Karpas-422 (cell line): Measurements from ENCODE around the gene NUP205. TPM values are rescaled to one million over a fixed set of nuclear protein-coding genes. Genes with fewer than 3 reads are reported as not detected.
A peak's percentile ranks its signal among the peaks of the same experiment; 100 is the strongest.

Source experiments
- DNase-seq: peaks from one replicate; pipeline ENCODE4 v3.0.0-alpha.2; 2015
- H2AFZ ChIP-seq: fragments of 200-600 bp; sonication (generic); 2 replicates; pipeline ENCODE4 v1.6.1; 2014; ENCODE audit warnings: antibody characterized with exemption, low read length, mixed read lengths
- H3K27ac ChIP-seq: fragments of 200-600 bp; sonication (generic); 2 replicates; pipeline ENCODE4 v1.5.1; 2014; ENCODE audit warnings: mild to moderate bottlenecking, low read length, moderate library complexity
- H3K27me3 ChIP-seq: fragments of 200-600 bp; sonication (generic); 2 replicates; pipeline ENCODE4 v1.6.1; 2014; ENCODE audit warnings: low read length, mixed read lengths
- H3K36me3 ChIP-seq: fragments of 200-600 bp; sonication (generic); 2 replicates; pipeline ENCODE4 v1.6.1; 2014; ENCODE audit warnings: low read length, mixed read lengths; ENCODE audit not compliant: insufficient read depth
- H3K4me1 ChIP-seq: fragments of 200-600 bp; sonication (generic); 2 replicates; pipeline ENCODE4 v1.6.1; 2014; ENCODE audit warnings: mild to moderate bottlenecking, low read length, mixed read lengths
- H3K4me2 ChIP-seq: fragments of 200-600 bp; sonication (generic); 2 replicates; pipeline ENCODE4 v1.6.1; 2014; ENCODE audit warnings: low read length, low read depth, mild to moderate bottlenecking; ENCODE audit not compliant: poor library complexity, severe bottlenecking
- H3K4me3 ChIP-seq: fragments of 200-600 bp; sonication (generic); 2 replicates; pipeline ENCODE4 v1.5.1; 2014; ENCODE audit warnings: mild to moderate bottlenecking, antibody characterized with exemption, low read length, mixed read lengths
- H3K79me2 ChIP-seq: fragments of 200-600 bp; sonication (generic); 2 replicates; pipeline ENCODE4 v1.6.1; 2014; ENCODE audit warnings: mild to moderate bottlenecking, low read length, mixed read lengths
- H3K9ac ChIP-seq: fragments of 200-600 bp; sonication (generic); 2 replicates; pipeline ENCODE4 v1.6.0; 2014; ENCODE audit warnings: low read length
- H3K9me2 ChIP-seq: fragments of 200-600 bp; sonication (generic), shearing (Covaris generic); replicated peaks from 2 replicates; pipeline ENCODE4 v1.6.0; 2014; ENCODE audit warnings: mild to moderate bottlenecking, low read length, moderate library complexity; ENCODE audit not compliant: insufficient read depth
- H3K9me3 ChIP-seq: fragments of 300-700, 200-600 bp; sonication (generic); 2 replicates; pipeline ENCODE4 v1.6.1; 2014; ENCODE audit warnings: low read length, mixed read lengths
- H4K20me1 ChIP-seq: fragments of 200-600 bp; sonication (generic); 2 replicates; pipeline ENCODE4 v1.6.1; 2014; ENCODE audit warnings: mild to moderate bottlenecking, antibody characterized with exemption, low read length, low read depth; ENCODE audit not compliant: insufficient read depth
- total RNA-seq: library from RNA; depleted of rRNA; stranded (reverse); fragments of >200 nt; shearing (Covaris generic); gene quantifications from 2 replicates; pipeline ENCODE4 v1.2.3, GENCODE V29; 2014; ENCODE audit warnings: low replicate concordance

Gene NUP205
- total RNA-seq, 1 experiment from 2014 or later = 75.7 TPM

DNA sequence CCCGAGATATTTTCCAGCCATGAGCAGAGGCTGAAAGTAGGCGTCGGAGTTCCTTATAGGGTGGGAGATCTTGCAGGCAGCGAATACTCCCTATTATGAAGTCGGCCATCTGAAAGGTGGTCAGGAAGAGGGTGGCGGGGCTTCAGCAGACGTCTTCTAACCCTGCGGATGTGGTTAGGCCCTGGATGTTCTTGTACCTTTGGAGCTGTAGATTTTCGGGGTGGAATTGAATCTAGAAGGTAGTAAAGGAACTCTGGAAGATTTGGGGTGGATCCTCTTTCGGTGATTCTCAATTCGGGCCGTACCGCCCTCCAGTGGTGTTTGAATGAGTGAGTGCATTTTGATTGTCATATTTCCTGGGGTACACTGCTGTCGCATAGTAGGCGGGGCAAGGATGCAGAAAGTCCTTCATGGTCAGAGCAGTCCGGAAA, 635 bp downstream of the NUP205 start:
- H3K4me1 ChIP-seq = peaks cover 16% of the 10 kb centered on the region
- peak overlapping the region; percentile 87; the same call in 1 of the 2 replicates for H2AFZ ChIP-seq
- peaks cover 56% of the 10 kb centered on the region for H3K79me2 ChIP-seq
- peak overlapping the region; percentile 88 for H3K9ac ChIP-seq
- no peaks in the 10 kb centered on the region for H3K27me3 ChIP-seq
- no peaks in the 10 kb centered on the region for H3K9me2 ChIP-seq
- no peaks in the 10 kb centered on the region for H3K9me3 ChIP-seq
- peak overlapping the region; percentile 83 for H3K27ac ChIP-seq
- H3K36me3 ChIP-seq = 0 out of 2 replicates have a peak, but pooled peaks cover 4% of the 10 kb centered on the region
- peaks cover 4% of the 10 kb centered on the region; the same call in 1 of the 2 replicates for H4K20me1 ChIP-seq
- peak; percentile 92 for DNase-seq
- peak overlapping the region; percentile 82 for H3K4me3 ChIP-seq
- peak overlapping the region; percentile 70 for H3K4me2 ChIP-seq

DNA sequence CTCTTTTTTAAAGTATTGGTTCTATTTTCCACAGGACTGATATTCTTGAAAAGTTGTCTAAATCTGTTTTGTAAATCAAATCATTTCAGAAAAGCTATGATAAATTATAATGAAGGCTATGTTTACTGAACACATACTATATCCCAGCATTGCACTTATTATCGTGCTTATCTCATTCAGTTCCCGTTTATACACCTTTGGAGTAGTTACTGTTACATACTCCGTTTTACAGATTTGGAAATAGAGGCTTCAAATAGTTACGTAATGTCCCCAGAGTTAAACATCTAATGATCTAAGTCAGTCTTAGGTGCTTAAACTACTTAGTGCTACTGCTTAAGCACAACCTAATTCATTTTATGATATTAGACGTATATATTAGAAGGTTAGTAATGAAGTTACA, 1.2 kb downstream of the NUP205 start:
- 0 out of 2 replicates have a peak, but pooled peaks cover 4% of the 10 kb centered on the region for H3K36me3 ChIP-seq
- H3K9me2 ChIP-seq = no peaks in the 10 kb centered on the region
- H2AFZ ChIP-seq = no peak overlapping the region
- no peak overlapping the region for H3K27ac ChIP-seq
- H3K4me3 ChIP-seq = peak overlapping the region; percentile 82
- H3K4me1 ChIP-seq = peaks cover 16% of the 10 kb centered on the region
- peak overlapping the region; percentile 88 for H3K9ac ChIP-seq
- H3K27me3 ChIP-seq = no peaks in the 10 kb centered on the region
- H3K4me2 ChIP-seq = peak overlapping the region; percentile 70
- peak; percentile 38 for DNase-seq
- peaks cover 61% of the 10 kb centered on the region for H3K79me2 ChIP-seq
- H4K20me1 ChIP-seq = peaks cover 4% of the 10 kb centered on the region; the same call in 1 of the 2 replicates
- no peaks in the 10 kb centered on the region for H3K9me3 ChIP-seq

DNA sequence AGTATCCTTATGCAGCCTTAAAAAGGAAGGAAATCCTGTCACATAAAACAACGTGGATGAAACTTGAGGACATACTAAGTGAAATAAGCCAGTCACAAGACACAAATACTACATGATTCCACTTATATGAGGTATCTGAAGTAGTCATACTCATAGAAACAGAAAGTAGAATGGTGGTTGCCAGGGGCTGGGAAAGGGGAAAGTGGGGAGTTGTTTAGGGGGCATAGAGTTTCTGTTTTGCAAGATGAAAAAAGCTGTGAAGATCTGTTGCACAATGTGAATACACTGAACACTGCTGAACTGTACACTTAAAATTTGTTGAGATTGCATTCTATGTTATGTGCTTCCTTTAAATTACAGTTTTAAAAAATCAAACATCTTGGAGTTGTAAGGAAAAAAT, 2.9 kb downstream of the NUP205 start:
- Histone ChIP-seq H3K4me1 (peaks cover 16% of the 10 kb centered on the region), H3K4me3 (no peak overlapping the region), H3K27ac (no peak overlapping the region), H3K36me3 (0 out of 2 replicates have a peak, but pooled peaks cover 4% of the 10 kb centered on the region), H2AFZ (no peak overlapping the region), H3K4me2 (no peak overlapping the region), H3K27me3 (no peaks in the 10 kb centered on the region), H3K9me2 (no peaks in the 10 kb centered on the region), H3K9me3 (no peaks in the 10 kb centered on the region), H3K9ac (no peak overlapping the region), H4K20me1 (peaks cover 4% of the 10 kb centered on the region; the same call in 1 of the 2 replicates), H3K79me2 (peaks cover 78% of the 10 kb centered on the region)
- no peak for DNase-seq

DNA sequence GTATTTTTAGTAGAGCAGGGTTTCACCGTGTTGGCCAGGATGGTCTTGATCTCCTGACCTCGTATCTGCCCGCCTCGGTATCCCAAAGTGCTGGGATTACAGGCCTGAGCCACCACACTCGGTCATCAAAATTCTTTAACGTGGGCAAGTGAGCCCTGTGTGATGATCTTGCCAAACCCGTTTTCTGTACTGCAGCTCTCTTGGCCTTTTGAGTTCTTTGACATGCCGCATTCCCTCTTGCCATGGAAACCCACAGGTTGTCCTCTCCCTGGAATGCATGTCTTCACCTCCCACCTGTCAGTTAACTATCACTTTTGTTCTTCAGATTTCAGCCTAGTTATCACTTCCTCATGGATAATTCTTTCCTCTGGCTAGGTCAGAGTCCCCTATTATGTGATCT, 5.0 kb downstream of the NUP205 start:
- peaks cover 7% of the 10 kb centered on the region for H3K4me1 ChIP-seq
- no peak overlapping the region for H3K4me3 ChIP-seq
- H3K9me2 ChIP-seq = no peaks in the 10 kb centered on the region
- H3K9me3 ChIP-seq = no peaks in the 10 kb centered on the region
- H3K36me3 ChIP-seq = peaks cover 7% of the 10 kb centered on the region
- H2AFZ ChIP-seq = no peak overlapping the region
- peaks cover 9% of the 10 kb centered on the region; the same call in 1 of the 2 replicates for H4K20me1 ChIP-seq
- peak; percentile 39 for DNase-seq
- peaks cover 98% of the 10 kb centered on the region for H3K79me2 ChIP-seq
- no peak overlapping the region for H3K27ac ChIP-seq
- H3K27me3 ChIP-seq = no peaks in the 10 kb centered on the region
- no peak overlapping the region for H3K9ac ChIP-seq
- no peak overlapping the region for H3K4me2 ChIP-seq

DNA sequence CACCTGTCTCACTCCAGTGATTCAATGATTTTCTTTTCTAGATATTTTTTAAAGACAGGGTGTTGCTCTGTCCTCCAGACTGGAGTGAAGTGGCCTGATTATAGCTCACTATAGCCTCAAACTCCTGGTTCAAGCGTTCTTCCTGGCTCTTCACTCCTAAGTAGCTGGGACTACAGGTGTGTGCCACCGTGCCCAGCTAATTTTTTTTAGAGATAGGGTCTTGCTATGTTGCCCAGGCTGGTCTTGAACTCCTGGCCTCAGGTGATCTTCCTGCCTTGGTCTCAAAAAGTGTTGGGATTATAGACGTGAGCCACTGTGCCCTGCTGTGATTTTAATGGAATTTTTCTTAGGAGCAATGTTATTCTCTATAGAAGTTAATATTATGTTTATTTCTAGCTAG, 14.1 kb downstream of the NUP205 start:
- no peak for DNase-seq
- Histone ChIP-seq H3K27ac (no peak overlapping the region), H3K4me1 (peaks cover 18% of the 10 kb centered on the region), H3K79me2 (peaks cover 77% of the 10 kb centered on the region), H3K36me3 (peaks cover 60% of the 10 kb centered on the region), H2AFZ (no peak overlapping the region), H3K27me3 (no peaks in the 10 kb centered on the region), H3K9me3 (no peaks in the 10 kb centered on the region), H3K4me3 (no peak overlapping the region), H3K4me2 (no peak overlapping the region), H4K20me1 (0 out of 2 replicates have a peak, but pooled peaks cover 4% of the 10 kb centered on the region), H3K9me2 (no peaks in the 10 kb centered on the region), H3K9ac (no peak overlapping the region)

DNA sequence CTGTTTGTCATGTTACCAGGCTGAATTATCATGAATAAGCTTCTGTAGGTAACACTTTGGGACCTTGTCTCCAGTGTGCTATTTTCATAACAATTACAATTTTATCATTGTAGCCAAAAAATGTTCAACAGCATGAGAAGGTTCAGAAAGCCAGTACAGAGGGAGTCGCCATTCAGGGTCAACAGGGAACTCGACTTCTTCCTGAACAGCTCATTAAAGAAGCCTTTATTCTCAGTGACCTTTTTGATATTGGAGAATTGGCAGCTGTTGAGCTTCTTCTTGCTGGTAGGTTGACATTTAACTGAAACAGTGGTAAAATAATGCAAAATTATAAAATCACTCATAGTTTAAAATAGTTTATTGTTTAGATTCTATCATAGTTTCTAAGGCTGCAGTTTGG, 15.8 kb downstream of the NUP205 start:
- 0 out of 2 replicates have a peak, but pooled peaks cover 4% of the 10 kb centered on the region for H4K20me1 ChIP-seq
- no peak for DNase-seq
- H3K27ac ChIP-seq = no peak overlapping the region
- H3K27me3 ChIP-seq = no peaks in the 10 kb centered on the region
- H3K9me2 ChIP-seq = no peaks in the 10 kb centered on the region
- no peak overlapping the region for H3K4me2 ChIP-seq
- peaks cover 61% of the 10 kb centered on the region for H3K79me2 ChIP-seq
- H3K4me3 ChIP-seq = no peak overlapping the region
- H3K9ac ChIP-seq = no peak overlapping the region
- peaks cover 74% of the 10 kb centered on the region for H3K36me3 ChIP-seq
- H3K4me1 ChIP-seq = peaks cover 18% of the 10 kb centered on the region
- no peaks in the 10 kb centered on the region for H3K9me3 ChIP-seq
- H2AFZ ChIP-seq = no peak overlapping the region

DNA sequence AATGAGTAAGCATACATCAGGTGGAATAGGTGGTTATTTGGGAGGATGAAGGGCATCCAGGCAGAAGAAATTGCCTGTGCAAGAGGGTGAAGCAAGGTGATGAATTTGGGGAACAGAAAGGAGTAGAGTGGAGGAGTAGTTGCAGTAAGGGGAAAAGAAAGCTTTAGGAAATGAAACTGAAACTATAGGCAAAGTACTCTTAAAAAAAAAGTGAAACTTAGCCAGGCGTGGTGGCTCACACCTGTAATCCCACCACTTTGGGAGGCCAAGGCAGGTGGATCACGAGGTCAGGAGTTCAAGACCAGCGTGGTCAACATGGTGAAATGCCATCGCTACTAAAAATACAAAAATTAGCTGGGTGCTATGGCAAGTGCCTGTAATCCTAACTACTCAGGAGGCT, 17.6 kb downstream of the NUP205 start:
- peak overlapping the region; percentile 24; the same call in 1 of the 2 replicates for H3K27ac ChIP-seq
- no peaks in the 10 kb centered on the region for H3K9me3 ChIP-seq
- DNase-seq = peak; percentile 53
- H3K4me3 ChIP-seq = no peak overlapping the region
- no peaks in the 10 kb centered on the region for H3K9me2 ChIP-seq
- no peak overlapping the region for H2AFZ ChIP-seq
- no peak overlapping the region for H3K9ac ChIP-seq
- H3K79me2 ChIP-seq = peaks cover 46% of the 10 kb centered on the region
- H4K20me1 ChIP-seq = no peaks in the 10 kb centered on the region
- no peaks in the 10 kb centered on the region for H3K27me3 ChIP-seq
- peaks cover 83% of the 10 kb centered on the region for H3K36me3 ChIP-seq
- H3K4me1 ChIP-seq = peaks cover 18% of the 10 kb centered on the region
- no peak overlapping the region for H3K4me2 ChIP-seq

DNA sequence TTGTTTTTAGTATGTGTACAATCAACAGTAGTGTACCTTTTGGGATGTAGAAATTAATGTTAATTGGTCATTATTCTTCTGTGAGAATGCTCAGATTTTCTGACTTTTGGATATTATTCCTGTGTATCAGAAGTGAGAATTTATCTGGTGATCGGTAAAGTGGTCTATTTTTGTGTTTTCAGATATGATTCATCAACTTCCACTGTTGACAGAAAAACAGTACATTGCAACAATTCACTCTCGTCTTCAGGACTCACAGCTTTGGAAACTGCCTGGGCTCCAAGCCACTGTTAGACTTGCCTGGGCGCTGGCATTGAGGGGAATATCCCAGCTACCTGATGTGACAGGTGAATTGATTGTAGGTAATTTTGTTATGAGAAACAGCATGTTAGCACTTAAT, 20.9 kb downstream of the NUP205 start:
- Histone ChIP-seq H4K20me1 (no peaks in the 10 kb centered on the region), H3K9ac (no peak overlapping the region), H2AFZ (no peak overlapping the region), H3K9me3 (no peaks in the 10 kb centered on the region), H3K27ac (no peak overlapping the region), H3K36me3 (peaks cover 78% of the 10 kb centered on the region), H3K79me2 (peaks cover 20% of the 10 kb centered on the region), H3K9me2 (no peaks in the 10 kb centered on the region), H3K4me1 (peaks cover 14% of the 10 kb centered on the region), H3K27me3 (no peaks in the 10 kb centered on the region), H3K4me2 (no peak overlapping the region), H3K4me3 (no peak overlapping the region)
- no peak for DNase-seq
